HEK293 (cell line): ENCODE results near the gene COL1A1.

Experiments
- EGR2 ChIP-seq: fragments of 450-650 bp; formaldehyde crosslinking; IDR thresholded peaks from 2 replicates; pipeline ENCODE4 v1.5.1; 2016; ENCODE audit warnings: low read depth, missing biosample characterization, missing genetic modification characterization
- SALL2 ChIP-seq: fragments of 450-650 bp; formaldehyde crosslinking; IDR thresholded peaks from 2 replicates; pipeline ENCODE4 v1.5.0; 2017; ENCODE audit warnings: missing biosample characterization, mild to moderate bottlenecking, missing genetic modification characterization, borderline replicate concordance
- ZNF155 ChIP-seq: fragments of 450-650 bp; formaldehyde crosslinking; IDR thresholded peaks from 2 replicates; pipeline ENCODE4 v1.5.1; 2016; ENCODE audit warnings: missing biosample characterization, missing genetic modification characterization
- ZNF202 ChIP-seq: fragments of 450-650 bp; formaldehyde crosslinking; IDR thresholded peaks from 2 replicates; pipeline ENCODE4 v1.5.1; 2016; ENCODE audit warnings: missing biosample characterization, missing genetic modification characterization, borderline replicate concordance
- ZNF274 ChIP-seq, 2 experiments: fragments of 200-500 bp in 1 of 2; fragments of 450-650 bp in 1 of 2; sonication (Bioruptor generic) in 1 of 2; formaldehyde crosslinking in 1 of 2; IDR thresholded peaks; 2 replicates each; pipeline versions ENCODE4 v1.5.1 to v1.6.1; 2014 to 2016; ENCODE audit warnings: borderline replicate concordance in 1 of 2, inconsistent platforms in 1 of 2, low read length in 1 of 2, missing biosample characterization in 1 of 2, missing genetic modification characterization in 1 of 2
- ZNF830 ChIP-seq: fragments of 450-650 bp; IDR thresholded peaks from 2 replicates; pipeline ENCODE4 v1.5.0; 2018; ENCODE audit warnings: missing biosample characterization, missing genetic modification characterization, low read depth, mild to moderate bottlenecking, moderate library complexity
- ZNF837 ChIP-seq: fragments of 450-650 bp; formaldehyde crosslinking; IDR thresholded peaks from 2 replicates; pipeline ENCODE4 v1.5.1; 2016; ENCODE audit warnings: missing biosample characterization, missing genetic modification characterization
- TF ChIP-seq, protein P1 (sequence below): fragments of 450-650 bp; formaldehyde crosslinking; IDR thresholded peaks from 2 replicates; pipeline ENCODE4 v1.5.1; 2016; ENCODE audit warnings: missing biosample characterization, missing genetic modification characterization
- TF ChIP-seq, protein P2 (sequence below): fragments of 450-650 bp; formaldehyde crosslinking; IDR thresholded peaks from 2 replicates; pipeline ENCODE4 v1.5.1; 2016; ENCODE audit warnings: missing biosample characterization, missing genetic modification characterization
- TF ChIP-seq, protein P3 (sequence below): fragments of 450-650 bp; formaldehyde crosslinking; IDR thresholded peaks from 2 replicates; pipeline ENCODE4 v1.5.1; 2017; ENCODE audit warnings: missing biosample characterization, missing genetic modification characterization

DNA sequence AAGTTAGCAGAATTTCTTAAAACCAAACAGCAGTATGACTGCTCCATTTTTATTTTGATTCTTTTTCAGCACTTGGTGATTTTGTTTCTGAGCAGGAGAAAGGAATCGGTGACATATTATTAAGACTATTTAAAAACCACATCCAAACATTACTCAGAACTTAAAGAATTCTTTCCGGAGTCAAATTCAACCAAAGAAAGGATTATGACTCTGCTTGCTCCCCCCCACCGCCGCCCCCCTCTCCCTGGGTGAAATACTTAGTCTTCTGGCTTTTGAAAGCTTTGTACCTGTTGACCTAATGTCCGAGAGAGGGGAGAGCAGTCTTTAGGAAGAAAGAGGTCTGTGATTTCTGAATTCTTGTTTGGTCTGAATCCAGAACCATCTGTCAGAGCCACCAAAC lies 17.9 kb upstream of the COL1A1 start:
- TF ChIP-seq EGR2 (tag by site-specific recombination) (no peak), ZNF155 (tag by site-specific recombination) (no peak), ZNF274 (IDR thresholded peaks at IDR 0.05; ENCODE audit: low read length) (no peak), ZNF274 (tag by site-specific recombination; IDR thresholded peaks at IDR 0.05; ENCODE audit: borderline replicate concordance) (no peak), ZNF202 (no peak), SALL2 (no peak), ZNF837 (no peak), ZNF830 (no peak)
- TF ChIP-seq, protein P1, sequence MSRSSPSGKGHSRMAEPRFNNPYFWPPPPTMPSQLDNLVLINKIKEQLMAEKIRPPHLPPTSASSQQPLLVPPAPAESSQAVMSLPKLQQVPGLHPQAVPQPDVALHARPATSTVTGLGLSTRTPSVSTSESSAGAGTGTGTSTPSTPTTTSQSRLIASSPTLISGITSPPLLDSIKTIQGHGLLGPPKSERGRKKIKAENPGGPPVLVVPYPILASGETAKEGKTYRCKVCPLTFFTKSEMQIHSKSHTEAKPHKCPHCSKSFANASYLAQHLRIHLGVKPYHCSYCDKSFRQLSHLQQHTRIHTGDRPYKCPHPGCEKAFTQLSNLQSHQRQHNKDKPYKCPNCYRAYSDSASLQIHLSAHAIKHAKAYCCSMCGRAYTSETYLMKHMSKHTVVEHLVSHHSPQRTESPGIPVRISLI (tag by site-specific recombination) = no peak
- TF ChIP-seq, protein P2, sequence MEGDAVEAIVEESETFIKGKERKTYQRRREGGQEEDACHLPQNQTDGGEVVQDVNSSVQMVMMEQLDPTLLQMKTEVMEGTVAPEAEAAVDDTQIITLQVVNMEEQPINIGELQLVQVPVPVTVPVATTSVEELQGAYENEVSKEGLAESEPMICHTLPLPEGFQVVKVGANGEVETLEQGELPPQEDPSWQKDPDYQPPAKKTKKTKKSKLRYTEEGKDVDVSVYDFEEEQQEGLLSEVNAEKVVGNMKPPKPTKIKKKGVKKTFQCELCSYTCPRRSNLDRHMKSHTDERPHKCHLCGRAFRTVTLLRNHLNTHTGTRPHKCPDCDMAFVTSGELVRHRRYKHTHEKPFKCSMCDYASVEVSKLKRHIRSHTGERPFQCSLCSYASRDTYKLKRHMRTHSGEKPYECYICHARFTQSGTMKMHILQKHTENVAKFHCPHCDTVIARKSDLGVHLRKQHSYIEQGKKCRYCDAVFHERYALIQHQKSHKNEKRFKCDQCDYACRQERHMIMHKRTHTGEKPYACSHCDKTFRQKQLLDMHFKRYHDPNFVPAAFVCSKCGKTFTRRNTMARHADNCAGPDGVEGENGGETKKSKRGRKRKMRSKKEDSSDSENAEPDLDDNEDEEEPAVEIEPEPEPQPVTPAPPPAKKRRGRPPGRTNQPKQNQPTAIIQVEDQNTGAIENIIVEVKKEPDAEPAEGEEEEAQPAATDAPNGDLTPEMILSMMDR = no peak
- TF ChIP-seq, protein P3, sequence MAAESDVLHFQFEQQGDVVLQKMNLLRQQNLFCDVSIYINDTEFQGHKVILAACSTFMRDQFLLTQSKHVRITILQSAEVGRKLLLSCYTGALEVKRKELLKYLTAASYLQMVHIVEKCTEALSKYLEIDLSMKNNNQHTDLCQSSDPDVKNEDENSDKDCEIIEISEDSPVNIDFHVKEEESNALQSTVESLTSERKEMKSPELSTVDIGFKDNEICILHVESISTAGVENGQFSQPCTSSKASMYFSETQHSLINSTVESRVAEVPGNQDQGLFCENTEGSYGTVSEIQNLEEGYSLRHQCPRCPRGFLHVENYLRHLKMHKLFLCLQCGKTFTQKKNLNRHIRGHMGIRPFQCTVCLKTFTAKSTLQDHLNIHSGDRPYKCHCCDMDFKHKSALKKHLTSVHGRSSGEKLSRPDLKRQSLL (tag by site-specific recombination) = no peak
